RKO (cell line): Measurements from ENCODE around the gene CDH23.

ENCODE experiments used
- DNase-seq: peaks from one replicate; pipeline ENCODE4 v3.0.0-alpha.2; 2016; ENCODE audit warnings: low spot score

The CDH23 gene

GRCh38 chr10:71744897-71745663 lies 348.4 kb downstream of the CDH23 start:
- no peak for DNase-seq

GRCh38 chr10:71745664-71746250 lies 349.0 kb downstream of the CDH23 start:
- no peak for DNase-seq

GRCh38 chr10:71746344-71747037 lies 349.8 kb downstream of the CDH23 start:
- no peak for DNase-seq

- no peak for DNase-seq
Measured at GRCh38 chr10:71747039-71747531, 350.4 kb downstream of the CDH23 start.

GRCh38 chr10:71747551-71748523 lies 351.1 kb downstream of the CDH23 start:
- DNase-seq = no peak

- DNase-seq = no peak
Measured at GRCh38 chr10:71748671-71749191, 352.0 kb downstream of the CDH23 start.

GRCh38 chr10:71749396-71749795 lies 352.7 kb downstream of the CDH23 start:
- no peak for DNase-seq

- DNase-seq = no peak
Measured at GRCh38 chr10:71750124-71750841, 353.6 kb downstream of the CDH23 start.

GRCh38 chr10:71750986-71751385 lies 354.3 kb downstream of the CDH23 start:
- DNase-seq = no peak

GRCh38 chr10:71751515-71752224 lies 354.9 kb downstream of the CDH23 start:
- no peak for DNase-seq

GRCh38 chr10:71752391-71753090 lies 355.8 kb downstream of the CDH23 start:
- DNase-seq = no peak

GRCh38 chr10:71753091-71753959 lies 356.6 kb downstream of the CDH23 start:
- no peak for DNase-seq

- no peak for DNase-seq
Measured at GRCh38 chr10:71753960-71754505, 357.3 kb downstream of the CDH23 start.

- DNase-seq = no peak
Measured at GRCh38 chr10:71754562-71754961, 357.8 kb downstream of the CDH23 start.

GRCh38 chr10:71755179-71755879 lies 358.6 kb downstream of the CDH23 start:
- DNase-seq = no peak

GRCh38 chr10:71756311-71757191 lies 359.8 kb downstream of the CDH23 start:
- no peak for DNase-seq
